HG03095 (cell line): ENCODE results near the gene MAGEC1.
"Not testable (repeated sequence)": the region's sequence is repeated elsewhere in the genome, so short reads cannot be mapped to it uniquely, and the experiment has no call there.

Source experiments
- ATAC-seq: cut with Tn5 transposase; IDR thresholded peaks from one replicate; pipeline ENCODE4 v1.9.1; 2021; ENCODE audit warnings: moderate library complexity; ENCODE audit not compliant: unreplicated experiment

MAGEC1 gene, protein sequence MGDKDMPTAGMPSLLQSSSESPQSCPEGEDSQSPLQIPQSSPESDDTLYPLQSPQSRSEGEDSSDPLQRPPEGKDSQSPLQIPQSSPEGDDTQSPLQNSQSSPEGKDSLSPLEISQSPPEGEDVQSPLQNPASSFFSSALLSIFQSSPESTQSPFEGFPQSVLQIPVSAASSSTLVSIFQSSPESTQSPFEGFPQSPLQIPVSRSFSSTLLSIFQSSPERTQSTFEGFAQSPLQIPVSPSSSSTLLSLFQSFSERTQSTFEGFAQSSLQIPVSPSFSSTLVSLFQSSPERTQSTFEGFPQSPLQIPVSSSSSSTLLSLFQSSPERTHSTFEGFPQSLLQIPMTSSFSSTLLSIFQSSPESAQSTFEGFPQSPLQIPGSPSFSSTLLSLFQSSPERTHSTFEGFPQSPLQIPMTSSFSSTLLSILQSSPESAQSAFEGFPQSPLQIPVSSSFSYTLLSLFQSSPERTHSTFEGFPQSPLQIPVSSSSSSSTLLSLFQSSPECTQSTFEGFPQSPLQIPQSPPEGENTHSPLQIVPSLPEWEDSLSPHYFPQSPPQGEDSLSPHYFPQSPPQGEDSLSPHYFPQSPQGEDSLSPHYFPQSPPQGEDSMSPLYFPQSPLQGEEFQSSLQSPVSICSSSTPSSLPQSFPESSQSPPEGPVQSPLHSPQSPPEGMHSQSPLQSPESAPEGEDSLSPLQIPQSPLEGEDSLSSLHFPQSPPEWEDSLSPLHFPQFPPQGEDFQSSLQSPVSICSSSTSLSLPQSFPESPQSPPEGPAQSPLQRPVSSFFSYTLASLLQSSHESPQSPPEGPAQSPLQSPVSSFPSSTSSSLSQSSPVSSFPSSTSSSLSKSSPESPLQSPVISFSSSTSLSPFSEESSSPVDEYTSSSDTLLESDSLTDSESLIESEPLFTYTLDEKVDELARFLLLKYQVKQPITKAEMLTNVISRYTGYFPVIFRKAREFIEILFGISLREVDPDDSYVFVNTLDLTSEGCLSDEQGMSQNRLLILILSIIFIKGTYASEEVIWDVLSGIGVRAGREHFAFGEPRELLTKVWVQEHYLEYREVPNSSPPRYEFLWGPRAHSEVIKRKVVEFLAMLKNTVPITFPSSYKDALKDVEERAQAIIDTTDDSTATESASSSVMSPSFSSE

DNA sequence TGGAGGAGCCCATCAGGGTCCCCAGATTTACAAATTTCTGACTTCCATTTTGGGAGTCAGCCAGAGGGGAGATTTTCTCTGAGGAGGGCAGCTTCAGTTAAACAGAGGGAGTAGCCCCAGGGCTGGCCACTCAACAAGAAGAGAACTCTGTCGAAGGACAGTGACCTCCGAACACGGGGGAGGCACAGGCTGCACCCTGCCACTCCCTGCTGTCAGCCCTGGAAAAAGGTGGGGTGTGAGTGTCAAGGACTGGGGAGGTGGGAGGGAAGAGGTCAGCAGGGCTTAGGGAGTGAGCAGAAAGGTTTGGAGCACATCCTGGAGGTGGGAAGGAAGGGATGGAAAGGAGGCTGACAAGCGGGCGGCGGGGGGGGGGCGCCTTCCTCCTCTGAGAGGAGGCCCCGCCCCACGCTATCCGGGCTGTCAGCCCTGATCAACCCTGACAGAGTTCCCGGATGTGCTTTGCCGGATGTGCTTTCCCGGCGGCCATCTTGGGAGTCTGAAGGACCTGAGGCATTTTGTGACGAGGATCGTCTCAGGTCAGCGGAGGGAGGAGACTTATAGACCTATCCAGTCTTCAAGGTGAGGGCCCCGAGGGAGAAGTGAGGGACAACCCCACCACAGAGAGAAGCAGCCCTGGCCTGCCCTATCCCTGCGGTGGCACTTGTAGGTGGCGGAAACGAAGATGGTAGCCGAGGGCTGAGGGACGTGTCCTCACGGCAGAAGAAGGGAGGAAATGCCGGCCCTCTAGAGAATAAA, at the start of gene MAGEC1:
Gene MAGEC1, plus strand, starts transcription at position 495 of the 756 bp plus-strand sequence. CDS start 1,179 bp downstream, outside the sequence.
- ATAC-seq: no peak

DNA sequence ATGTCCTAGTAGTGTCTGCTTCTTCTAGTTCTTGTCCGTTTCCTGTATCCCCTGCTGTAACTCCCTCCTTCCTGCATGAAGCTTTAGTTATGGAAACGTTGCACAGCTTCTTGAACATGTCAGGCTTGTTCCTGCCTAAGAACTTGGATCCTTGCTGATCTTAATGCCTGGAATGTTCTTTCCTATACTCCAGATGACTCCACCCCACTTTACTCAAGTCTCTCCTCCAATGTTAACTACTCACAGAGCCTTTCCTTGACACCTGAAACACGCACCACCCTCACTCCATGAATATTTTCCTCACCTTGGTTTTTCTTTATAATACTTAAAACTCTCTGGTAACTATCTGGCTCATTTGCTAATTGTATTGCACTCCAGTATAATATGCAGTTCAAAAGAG, 46.2 kb upstream of the MAGEC1 start:
- no peak for ATAC-seq

DNA sequence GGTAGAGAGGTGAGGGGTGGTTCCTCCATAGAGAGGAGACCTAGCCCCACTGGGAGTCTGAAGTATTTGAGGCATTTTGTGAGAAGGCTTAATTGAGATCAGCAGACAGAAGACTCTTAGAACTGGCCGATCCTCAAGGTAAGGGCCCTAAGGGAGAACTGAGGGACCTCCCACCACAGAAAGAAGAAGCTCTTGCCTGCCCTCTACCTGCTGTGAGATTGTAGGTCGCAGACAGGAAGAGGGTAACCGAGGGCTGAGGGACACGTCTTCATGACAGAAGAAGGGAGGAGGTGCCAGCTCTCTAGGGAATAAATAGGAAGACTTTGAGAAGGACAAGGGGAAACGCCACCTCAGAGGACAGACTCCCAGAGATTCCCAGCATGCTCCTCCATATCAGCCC, 24.1 kb upstream of the MAGEC1 start:
- ATAC-seq: no peak

DNA sequence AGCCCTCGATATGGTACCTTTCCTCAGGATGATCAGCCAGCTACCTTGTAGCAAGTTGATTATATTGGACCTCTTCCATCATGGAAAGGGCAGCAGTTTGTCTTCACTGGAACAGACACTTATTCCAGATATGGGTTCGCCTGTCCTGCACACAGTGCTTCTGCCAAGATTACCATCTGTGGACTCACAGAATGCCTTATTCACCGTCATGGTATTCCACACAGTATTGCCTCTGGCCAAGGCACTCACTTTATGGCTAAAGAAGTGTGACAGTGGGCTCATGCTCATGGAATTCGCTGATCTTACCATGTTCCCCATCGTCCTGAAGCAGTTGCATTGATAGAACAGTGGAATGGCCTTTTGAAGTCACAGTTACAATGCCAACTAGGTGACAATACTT, 14.9 kb upstream of the MAGEC1 start:
- ATAC-seq: not testable (repeated sequence)

DNA sequence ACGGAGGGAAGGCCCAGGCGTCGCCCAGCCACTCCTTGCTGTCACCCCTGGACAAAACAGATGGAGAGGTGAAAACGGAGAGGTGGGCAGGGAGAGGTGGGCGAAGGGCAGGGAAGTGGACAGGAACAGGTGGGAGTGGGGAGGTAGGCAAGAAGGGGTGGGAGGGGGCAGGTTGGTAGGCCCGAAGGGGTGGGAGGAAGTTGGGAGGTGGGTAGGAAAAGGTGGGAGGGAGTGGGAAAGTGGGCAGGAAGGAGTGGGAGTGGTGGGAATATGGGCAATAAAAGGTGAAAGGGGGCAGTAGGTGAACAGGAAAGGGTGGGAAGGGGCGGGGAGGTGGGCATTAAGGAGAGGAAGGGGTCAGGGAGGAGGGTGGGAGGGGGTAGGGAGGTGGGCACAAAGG, 9.0 kb upstream of the MAGEC1 start:
- no peak for ATAC-seq

DNA sequence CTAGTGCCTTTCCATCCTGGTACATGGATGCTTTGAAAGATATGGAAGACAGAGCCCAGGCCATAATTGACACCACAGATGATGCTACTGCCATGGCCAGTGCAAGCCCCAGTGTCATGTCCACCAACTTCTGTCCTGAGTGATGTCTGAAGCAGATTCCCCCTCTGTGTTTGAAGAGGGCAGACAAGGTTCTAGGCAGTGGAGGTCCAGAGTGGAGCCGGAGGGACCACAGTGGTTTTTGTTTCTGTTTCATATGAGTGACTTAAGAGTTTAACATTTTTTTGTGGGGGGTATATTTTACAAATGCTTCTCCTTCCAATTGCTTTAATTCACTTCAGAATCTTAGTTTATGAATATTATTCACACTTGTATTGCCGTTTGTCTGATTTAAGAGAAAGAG, 6.0 kb upstream of the MAGEC1 start:
- ATAC-seq: no peak

DNA sequence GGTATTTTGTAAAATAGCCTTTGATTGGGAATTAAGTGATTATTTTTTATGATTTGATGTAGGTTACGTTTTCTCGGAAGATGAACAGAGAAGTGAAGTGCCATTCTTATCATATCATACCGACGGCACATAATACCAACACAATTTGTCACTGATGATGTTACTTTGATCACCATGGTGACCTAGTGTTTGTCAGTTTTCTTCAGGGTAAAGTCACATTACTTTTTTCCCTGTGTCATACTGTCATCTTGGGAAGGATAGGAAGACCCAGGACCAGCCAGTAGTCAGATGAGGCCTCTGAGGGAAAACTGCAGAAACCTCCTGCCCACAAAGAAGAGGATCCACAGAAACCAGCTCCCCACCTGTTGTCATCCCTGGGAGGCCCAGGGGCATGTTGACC, 1.3 kb upstream of the MAGEC1 start:
- no peak for ATAC-seq

DNA sequence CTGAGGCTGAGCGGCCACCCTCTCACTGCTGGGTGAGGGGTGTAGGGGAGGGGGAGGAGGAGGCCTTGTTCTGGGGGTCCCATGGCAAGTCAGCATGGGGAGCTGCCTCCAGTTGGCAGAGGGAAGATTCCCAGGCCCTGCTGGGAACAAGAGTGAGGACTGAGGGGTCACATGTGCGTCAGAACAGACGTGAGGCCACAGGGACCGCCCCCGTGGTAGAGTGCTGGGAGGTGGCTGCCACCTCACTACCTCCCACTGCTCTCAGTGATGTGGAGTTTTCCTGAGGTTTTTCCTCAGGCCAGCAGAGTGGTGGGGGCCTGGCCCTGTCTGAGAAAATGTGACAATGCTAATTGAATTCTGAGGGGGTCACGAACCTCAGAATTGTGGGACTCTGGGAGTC, 568 bp downstream of the MAGEC1 start:
- no peak for ATAC-seq

DNA sequence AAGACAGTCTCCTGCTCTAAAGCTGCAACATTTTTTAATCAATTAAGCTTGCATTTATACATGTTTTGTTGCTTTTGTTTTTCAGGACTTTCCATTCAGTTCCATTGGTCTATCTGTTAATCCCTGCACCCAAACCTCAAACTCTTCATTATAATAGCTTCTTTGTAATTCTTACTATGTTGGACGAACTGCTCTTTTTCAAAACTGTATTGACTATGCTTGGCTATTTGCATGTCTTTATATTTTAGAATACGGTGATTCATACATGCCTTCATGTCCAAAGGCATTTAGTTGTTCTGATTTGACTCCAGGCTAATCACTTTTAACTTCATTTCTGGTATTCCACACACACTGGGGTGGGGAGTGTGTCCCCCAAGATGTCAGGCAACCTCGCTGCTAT, 14.1 kb downstream of the MAGEC1 start:
- no peak for ATAC-seq

DNA sequence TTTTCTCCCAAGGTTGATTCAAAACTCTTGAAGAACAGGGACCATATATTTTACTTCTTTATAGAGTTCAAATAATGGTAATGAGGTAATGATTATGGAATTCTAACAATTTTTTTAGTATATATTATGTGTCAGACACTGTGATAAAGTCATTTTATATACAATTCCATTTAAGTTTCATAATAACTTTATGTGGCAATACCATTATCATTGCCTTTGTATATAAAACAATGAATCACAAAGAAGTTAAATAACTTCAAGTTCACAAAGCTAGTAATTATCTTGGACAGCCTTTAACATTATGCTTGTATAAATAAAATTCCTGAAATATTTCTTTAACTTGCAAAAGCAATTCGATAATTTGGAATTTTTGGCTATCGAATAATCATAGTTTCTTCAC, 20.6 kb downstream of the MAGEC1 start:
- ATAC-seq: no peak

DNA sequence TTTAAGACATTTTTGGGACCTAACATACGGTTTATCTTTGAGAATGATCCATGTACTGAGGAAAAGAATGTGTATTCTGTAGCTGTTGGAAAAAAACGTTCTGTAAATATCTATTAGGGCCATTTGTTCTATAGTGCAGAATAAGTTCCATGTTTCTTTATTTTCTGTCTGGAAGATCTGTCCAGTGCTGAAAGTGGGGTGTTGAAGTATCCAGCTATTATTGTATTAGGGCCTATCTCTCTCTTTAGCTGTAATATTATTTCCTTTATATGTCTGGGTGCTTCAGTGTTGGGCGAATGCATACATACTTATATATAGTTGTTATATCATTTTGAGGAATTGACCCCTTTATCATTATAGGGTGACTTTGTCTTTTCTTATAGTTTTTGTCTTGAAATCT, 24.7 kb downstream of the MAGEC1 start:
- ATAC-seq: no peak

DNA sequence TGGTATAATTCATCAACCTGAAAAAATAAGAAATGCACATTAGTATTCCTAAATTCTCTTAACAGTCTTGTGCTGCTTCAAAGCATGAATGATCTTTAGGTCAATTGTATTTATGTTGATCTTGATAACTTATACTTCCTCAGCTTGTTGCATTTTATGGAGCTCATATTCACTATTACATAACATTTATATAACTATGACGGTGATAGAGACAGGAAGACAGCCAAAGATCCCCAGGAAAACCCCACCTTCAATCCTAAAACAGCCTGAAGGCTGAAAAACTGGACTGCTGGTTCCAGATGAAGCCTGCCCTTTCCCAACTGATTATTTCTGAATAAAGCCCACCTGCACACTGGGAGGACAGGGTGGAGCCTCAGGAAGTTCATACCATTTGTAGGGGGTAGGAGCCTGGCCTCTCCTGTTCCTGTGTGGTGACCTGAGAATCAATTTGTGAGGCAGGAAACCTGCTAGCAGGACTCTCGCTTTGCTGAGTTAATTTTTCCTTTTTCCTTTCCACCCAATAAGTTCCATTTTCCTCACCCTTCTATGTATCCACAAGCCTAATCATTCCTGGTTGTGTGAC, 30.5 kb downstream of the MAGEC1 start:
- ATAC-seq: no peak

DNA sequence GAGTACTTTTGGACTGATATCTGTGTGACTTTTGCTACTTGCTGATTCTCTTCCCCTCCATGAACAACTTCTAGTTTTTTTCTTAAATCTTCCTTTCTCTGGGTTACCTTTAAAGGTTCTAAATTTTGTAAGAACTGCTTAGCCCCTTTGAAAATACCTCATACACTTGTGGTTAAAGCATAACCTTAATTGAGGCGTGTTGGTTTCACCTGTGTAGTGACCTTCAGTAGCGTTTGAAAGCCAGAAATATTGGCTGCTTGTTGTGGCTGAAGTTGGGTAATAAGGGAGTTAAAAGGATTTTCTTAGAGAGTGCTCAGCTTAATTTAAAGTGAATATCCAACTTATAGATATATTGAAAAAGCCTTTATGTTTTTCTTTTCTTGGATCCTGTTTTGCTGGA, 32.0 kb downstream of the MAGEC1 start:
- no peak for ATAC-seq

DNA sequence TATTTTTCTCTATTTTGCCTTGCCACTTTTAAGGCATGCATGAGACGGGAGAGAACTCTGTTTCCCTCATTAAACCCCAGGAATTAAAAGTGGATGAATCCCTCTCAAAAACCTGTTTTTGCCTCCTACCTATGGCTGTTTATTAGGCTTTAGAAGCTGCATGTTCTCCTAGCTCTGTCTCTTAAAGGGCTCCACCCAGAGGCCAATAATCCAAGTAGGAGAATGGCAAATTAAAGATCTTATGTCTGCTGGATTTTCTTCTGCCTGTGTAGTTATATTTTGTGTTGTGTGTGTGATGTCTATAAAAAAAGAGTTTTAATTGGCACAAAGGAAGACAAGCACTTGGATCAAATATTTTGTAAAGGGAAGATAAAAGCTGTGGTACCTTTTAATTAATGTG, 32.4 kb downstream of the MAGEC1 start:
- no peak for ATAC-seq

DNA sequence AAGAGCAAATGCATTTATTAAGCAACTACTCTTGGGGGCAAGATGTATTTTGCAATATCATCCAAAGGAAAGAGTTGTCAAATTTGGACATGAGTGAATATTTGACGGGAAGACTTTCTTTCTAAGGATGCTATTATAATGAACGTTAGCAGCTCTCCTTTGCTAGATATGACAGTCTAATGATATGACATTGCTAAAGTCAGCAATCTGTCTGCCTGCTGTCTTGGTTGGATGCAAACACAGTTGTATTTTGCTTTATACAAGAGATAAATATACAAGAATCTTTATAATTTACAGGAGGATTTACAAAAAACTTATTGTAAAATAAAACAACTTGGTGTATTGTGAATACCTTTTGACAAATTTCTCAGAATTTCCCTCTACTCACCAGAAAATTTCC, 37.5 kb downstream of the MAGEC1 start:
- no peak for ATAC-seq

DNA sequence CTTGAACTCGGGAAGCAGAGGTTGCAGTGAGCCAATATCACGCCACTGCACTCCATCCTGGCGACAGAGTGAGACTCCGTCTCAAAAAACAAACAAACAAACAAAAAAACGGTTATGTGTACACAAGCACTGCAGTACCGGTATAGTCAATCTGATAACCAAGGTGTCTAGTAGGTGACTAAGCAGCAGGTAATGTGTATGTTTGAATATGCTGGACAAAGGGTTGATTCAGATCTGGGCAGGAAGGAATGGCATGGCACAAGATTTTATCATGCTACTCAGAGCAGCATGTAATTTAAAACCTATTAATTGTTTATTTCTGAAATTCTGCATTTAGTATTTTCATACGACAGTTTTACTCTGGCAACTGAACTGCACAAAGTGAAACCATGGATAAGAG, 41.7 kb downstream of the MAGEC1 start:
- no peak for ATAC-seq

DNA sequence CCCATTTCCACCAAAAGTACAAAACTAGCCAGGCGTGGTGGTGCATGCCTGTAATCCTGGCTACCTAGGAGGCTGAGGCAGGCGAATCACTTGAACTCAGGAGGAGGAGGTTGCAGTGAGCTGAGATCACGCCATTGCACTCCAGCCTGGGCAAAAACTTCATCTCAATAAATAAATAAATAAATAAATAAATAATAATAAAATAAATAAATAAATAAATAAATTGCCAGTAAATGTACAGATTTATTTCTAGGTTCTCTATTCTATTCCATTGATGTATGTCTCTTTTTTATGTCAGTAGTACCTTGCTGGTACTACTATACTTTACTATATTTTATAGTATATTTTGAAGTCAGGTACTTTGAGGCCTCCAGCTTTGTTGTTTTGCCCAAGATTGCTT, 43.7 kb downstream of the MAGEC1 start:
- ATAC-seq: no peak

DNA sequence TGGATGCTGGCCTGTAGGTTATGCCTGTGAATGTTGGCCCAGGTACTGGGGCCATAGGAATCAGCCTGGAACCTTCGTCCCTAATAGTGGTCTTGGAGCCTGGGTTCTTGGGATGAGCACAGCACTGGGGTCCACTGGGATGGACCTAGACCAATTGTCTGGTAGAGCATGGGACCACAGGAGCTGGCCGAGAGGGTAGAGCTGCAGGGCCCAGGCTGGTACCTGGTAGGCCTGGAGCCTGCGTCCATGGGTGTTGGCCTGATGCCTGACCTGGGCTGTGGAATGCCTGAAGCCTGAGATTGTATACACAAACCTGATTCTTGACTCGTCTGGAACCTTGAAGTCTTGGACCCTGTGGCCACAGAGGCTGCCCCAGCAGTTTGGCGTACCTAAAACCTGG, 48.9 kb downstream of the MAGEC1 start:
- no peak for ATAC-seq

DNA sequence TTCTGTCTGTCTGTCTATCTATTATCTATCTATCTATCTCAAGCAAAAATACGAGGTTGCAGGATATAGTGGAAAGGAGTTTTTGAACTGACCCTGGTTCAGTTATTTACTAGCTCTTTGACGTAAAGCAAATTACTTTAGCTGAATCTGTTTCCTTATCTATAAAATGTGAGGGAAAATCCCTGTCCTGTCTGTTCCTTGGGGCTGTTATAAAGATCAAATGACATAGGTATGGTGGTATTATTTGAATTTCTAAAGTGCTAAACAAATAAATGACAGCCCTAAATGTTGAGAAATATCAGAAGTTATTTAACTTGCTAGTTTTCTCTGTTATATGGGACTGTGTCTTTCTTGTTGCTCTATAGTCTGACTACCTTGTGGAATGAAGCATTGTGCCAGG, 55.0 kb downstream of the MAGEC1 start:
- no peak for ATAC-seq
